Measurements from ENCODE around the gene TFCP2L1. TPM values are rescaled to one million over a fixed set of nuclear protein-coding genes. Genes with fewer than 3 reads are reported as not detected.

The TFCP2L1 gene
- polyA plus RNA-seq, 2 donors, result 4.3 to 8.6 TPM

DNA sequence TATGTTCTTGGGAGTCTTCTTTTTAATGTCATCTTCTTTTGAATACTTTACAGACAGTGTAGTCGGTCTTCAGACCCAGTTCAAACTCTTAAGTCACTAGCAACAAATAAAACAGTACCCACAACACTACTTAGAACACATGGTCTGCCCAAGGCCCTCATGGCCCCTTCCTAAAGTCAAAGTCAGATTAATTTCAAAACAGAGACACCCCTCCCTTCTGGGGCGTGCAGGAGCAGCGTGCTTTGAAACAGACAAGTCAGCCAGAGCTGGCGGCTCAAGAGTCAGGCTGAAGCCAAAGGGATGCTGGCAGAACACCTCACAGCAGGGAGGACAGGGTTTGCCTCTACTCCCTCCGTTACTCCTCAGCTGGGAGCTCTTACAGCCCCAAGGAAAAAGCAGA is 77.5 kb downstream of the TFCP2L1 start:
- no peaks in the 10 kb centered on the region for H3K9me3 ChIP-seq (ENCODE audit: control insufficient read depth in 2 of 2, insufficient read depth in 1 of 2, low read depth in 1 of 2, low read length in 1 of 2)
- no peaks in the 10 kb centered on the region for H3K36me3 ChIP-seq (ENCODE audit: control insufficient read depth in 2 of 2, insufficient read depth in 2 of 2, low read length in 1 of 2)
- H3K27ac ChIP-seq (ENCODE audit: low read depth in 2 of 2, low read length in 1 of 2), result no peak overlapping the region
- peaks cover 4 to 6% of the 10 kb centered on the region in 2 donors for H3K4me1 ChIP-seq (ENCODE audit: control insufficient read depth in 2 of 2, insufficient read depth in 2 of 2, low read length in 1 of 2)
- no peak overlapping the region for H3K4me3 ChIP-seq (ENCODE audit: low read depth in 1 of 2, low read length in 2 of 2)
- WGBS, 2 donors, result 71 to 81% methylated on average over 5 of the region's 5 CpGs
- no peaks in the 10 kb centered on the region for H3K27me3 ChIP-seq (ENCODE audit: control insufficient read depth in 1 of 2, insufficient read depth in 2 of 2, low read length in 2 of 2)

DNA sequence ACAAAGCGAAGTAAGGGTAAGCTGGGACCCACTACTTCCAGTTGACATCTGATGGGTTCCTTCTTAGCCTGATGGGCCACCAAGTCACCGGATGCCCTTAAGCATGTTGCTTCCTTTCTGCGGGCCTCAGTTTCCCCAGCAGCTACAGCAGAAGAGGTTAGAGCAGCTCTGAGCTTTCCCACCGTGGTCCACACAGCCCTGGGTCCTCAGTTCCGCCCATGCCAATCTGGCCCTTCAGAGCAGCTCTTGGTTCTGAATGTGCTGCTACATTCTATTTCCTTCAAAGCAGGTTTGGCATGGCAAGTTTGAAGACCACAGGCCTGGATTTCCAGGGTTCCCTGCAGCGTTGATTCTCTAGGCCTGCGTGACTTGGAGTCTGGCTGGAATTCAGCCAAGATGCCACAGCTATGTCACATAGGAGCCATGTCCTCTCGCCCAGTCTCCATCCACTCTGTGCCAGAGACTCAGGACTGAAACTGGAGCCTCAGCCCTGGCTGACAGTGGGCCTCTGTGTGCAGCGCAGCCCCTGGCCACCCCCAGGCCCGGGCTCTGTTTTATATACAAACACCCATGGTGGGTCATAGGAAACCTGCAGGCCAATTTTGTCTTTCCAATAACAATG is 79.6 kb downstream of the TFCP2L1 start:
- peaks cover 4 to 8% of the 10 kb centered on the region in 2 donors for H3K4me1 ChIP-seq (ENCODE audit: control insufficient read depth in 2 of 2, insufficient read depth in 2 of 2, low read length in 1 of 2)
- no peak overlapping the region for H3K4me3 ChIP-seq (ENCODE audit: low read depth in 1 of 2, low read length in 2 of 2)
- no peaks in the 10 kb centered on the region for H3K9me3 ChIP-seq (ENCODE audit: control insufficient read depth in 2 of 2, insufficient read depth in 1 of 2, low read depth in 1 of 2, low read length in 1 of 2)
- H3K27ac ChIP-seq (ENCODE audit: low read depth in 2 of 2, low read length in 1 of 2), result no peak overlapping the region
- 83 to 87% methylated on average over 10 of the region's 10 CpGs for WGBS, 2 donors
- no peaks in the 10 kb centered on the region for H3K27me3 ChIP-seq (ENCODE audit: control insufficient read depth in 1 of 2, insufficient read depth in 2 of 2, low read length in 2 of 2)
- H3K36me3 ChIP-seq (ENCODE audit: control insufficient read depth in 2 of 2, insufficient read depth in 2 of 2, low read length in 1 of 2), result no peaks in the 10 kb centered on the region

DNA sequence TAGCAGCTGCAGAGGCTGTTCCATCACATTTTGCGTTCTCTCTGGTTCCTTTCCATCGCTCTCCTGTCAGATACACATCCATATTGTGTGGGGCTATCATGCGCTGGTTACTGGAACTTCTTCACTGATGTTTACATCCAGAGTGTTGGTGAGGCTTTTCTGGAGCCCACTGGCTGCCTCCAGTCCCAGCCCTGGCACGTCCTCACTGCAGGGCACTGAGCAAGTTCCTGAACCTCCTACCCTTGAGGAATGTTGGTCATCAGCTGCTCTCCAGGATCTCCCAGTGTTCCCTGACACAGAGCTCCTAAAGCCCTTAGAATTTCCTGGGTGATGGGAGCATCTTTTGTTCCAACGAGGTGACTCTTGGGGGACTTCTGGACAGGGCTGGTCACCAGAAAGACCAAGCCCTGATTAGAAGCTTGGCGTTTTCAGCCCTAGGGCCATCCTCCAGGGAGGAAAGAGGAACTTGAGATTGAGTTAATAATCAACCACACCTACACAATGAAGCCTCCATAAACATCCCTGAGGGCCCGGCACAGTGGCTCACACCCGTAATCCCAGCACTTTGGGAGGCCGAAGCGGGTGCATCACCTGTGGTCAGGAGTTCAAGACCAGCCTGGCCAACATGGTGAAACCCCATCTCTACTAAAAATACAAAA is 81.3 kb downstream of the TFCP2L1 start:
- no peaks in the 10 kb centered on the region for H3K36me3 ChIP-seq (ENCODE audit: control insufficient read depth in 2 of 2, insufficient read depth in 2 of 2, low read length in 1 of 2)
- no peak overlapping the region for H3K4me3 ChIP-seq (ENCODE audit: low read depth in 1 of 2, low read length in 2 of 2)
- peaks cover 4 to 16% of the 10 kb centered on the region in 2 donors for H3K4me1 ChIP-seq (ENCODE audit: control insufficient read depth in 2 of 2, insufficient read depth in 2 of 2, low read length in 1 of 2)
- H3K27ac ChIP-seq (ENCODE audit: low read depth in 2 of 2, low read length in 1 of 2), result no peak overlapping the region
- no peaks in the 10 kb centered on the region for H3K9me3 ChIP-seq (ENCODE audit: control insufficient read depth in 2 of 2, insufficient read depth in 1 of 2, low read depth in 1 of 2, low read length in 1 of 2)
- no peaks in the 10 kb centered on the region for H3K27me3 ChIP-seq (ENCODE audit: control insufficient read depth in 1 of 2, insufficient read depth in 2 of 2, low read length in 2 of 2)
- 76 to 87% methylated on average over 10 of the region's 10 CpGs for WGBS, 2 donors

- H3K4me1 ChIP-seq (ENCODE audit: control insufficient read depth in 2 of 2, insufficient read depth in 2 of 2, low read length in 1 of 2), result peaks cover 4 to 17% of the 10 kb centered on the region in 2 donors
- H3K4me3 ChIP-seq (ENCODE audit: low read depth in 1 of 2, low read length in 2 of 2), result no peak overlapping the region
- 90 to 91% methylated on average over 11 of the region's 11 CpGs for WGBS, 2 donors
- no peaks in the 10 kb centered on the region for H3K9me3 ChIP-seq (ENCODE audit: control insufficient read depth in 2 of 2, insufficient read depth in 1 of 2, low read depth in 1 of 2, low read length in 1 of 2)
- H3K36me3 ChIP-seq (ENCODE audit: control insufficient read depth in 2 of 2, insufficient read depth in 2 of 2, low read length in 1 of 2), result no peaks in the 10 kb centered on the region
- H3K27me3 ChIP-seq (ENCODE audit: control insufficient read depth in 1 of 2, insufficient read depth in 2 of 2, low read length in 2 of 2), result no peaks in the 10 kb centered on the region
- H3K27ac ChIP-seq (ENCODE audit: low read depth in 2 of 2, low read length in 1 of 2), result no peak overlapping the region
Measured at GRCh38 chr2:121202541-121203310, 82.3 kb downstream of the TFCP2L1 start.

DNA sequence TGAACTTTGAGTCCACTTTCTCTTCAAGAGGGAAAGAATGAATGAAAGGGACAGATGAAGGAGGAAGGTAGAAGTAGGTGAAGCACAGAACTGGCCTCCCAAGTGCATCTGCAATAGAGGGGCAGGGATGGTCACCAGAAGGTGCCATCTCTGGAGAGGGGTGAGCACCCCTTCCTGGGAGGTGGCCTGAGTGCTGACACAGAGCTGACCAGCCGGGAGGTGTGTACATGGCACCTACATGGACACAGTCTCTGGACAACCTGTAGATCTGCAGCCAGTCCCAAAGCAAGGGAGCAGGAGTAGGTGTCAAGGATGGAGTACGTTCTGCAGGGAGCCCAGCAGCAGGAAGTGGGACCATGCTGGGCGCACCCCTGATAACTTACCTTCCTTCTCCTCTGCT is 83.2 kb downstream of the TFCP2L1 start:
- WGBS, 2 donors, result 87 to 89% methylated on average over 3 of the region's 3 CpGs

GRCh38 chr2:121200419-121201315 is 84.3 kb downstream of the TFCP2L1 start:
- Histone ChIP-seq H3K36me3 (ENCODE audit: control insufficient read depth in 2 of 2, insufficient read depth in 2 of 2, low read length in 1 of 2) (no peaks in the 10 kb centered on the region), H3K4me1 (ENCODE audit: control insufficient read depth in 2 of 2, insufficient read depth in 2 of 2, low read length in 1 of 2) (peaks cover 8 to 30% of the 10 kb centered on the region in 2 donors), H3K27ac (ENCODE audit: low read depth in 2 of 2, low read length in 1 of 2) (no peak overlapping the region)

More for the DNA sequence above, 83.2 kb downstream of the TFCP2L1 start:
- H3K4me3 ChIP-seq (ENCODE audit: low read depth in 1 of 2, low read length in 2 of 2), result no peak overlapping the region
- H3K36me3 ChIP-seq (ENCODE audit: control insufficient read depth in 2 of 2, insufficient read depth in 2 of 2, low read length in 1 of 2), result no peaks in the 10 kb centered on the region
- H3K27me3 ChIP-seq (ENCODE audit: control insufficient read depth in 1 of 2, insufficient read depth in 2 of 2, low read length in 2 of 2), result no peaks in the 10 kb centered on the region
- H3K9me3 ChIP-seq (ENCODE audit: control insufficient read depth in 2 of 2, insufficient read depth in 1 of 2, low read depth in 1 of 2, low read length in 1 of 2), result no peaks in the 10 kb centered on the region
- no peak overlapping the region for H3K27ac ChIP-seq (ENCODE audit: low read depth in 2 of 2, low read length in 1 of 2)
- H3K4me1 ChIP-seq (ENCODE audit: control insufficient read depth in 2 of 2, insufficient read depth in 2 of 2, low read length in 1 of 2), result peaks cover 4 to 21% of the 10 kb centered on the region in 2 donors

GRCh38 chr2:121200011-121200347 is 85.0 kb downstream of the TFCP2L1 start:
- H3K4me3 ChIP-seq (ENCODE audit: low read depth in 1 of 2, low read length in 2 of 2), result no peak overlapping the region
- no peaks in the 10 kb centered on the region for H3K9me3 ChIP-seq (ENCODE audit: control insufficient read depth in 2 of 2, insufficient read depth in 1 of 2, low read depth in 1 of 2, low read length in 1 of 2)
- WGBS, 2 donors, result 84 to 86% methylated on average over 8 of the region's 8 CpGs
- H3K27me3 ChIP-seq (ENCODE audit: control insufficient read depth in 1 of 2, insufficient read depth in 2 of 2, low read length in 2 of 2), result no peaks in the 10 kb centered on the region
- peaks cover 8 to 34% of the 10 kb centered on the region in 2 donors for H3K4me1 ChIP-seq (ENCODE audit: control insufficient read depth in 2 of 2, insufficient read depth in 2 of 2, low read length in 1 of 2)
- no peak overlapping the region for H3K27ac ChIP-seq (ENCODE audit: low read depth in 2 of 2, low read length in 1 of 2)
- no peaks in the 10 kb centered on the region for H3K36me3 ChIP-seq (ENCODE audit: control insufficient read depth in 2 of 2, insufficient read depth in 2 of 2, low read length in 1 of 2)

More at GRCh38 chr2:121200419-121201315, 84.3 kb downstream of the TFCP2L1 start:
- H3K9me3 ChIP-seq (ENCODE audit: control insufficient read depth in 2 of 2, insufficient read depth in 1 of 2, low read depth in 1 of 2, low read length in 1 of 2), result no peaks in the 10 kb centered on the region
- H3K27me3 ChIP-seq (ENCODE audit: control insufficient read depth in 1 of 2, insufficient read depth in 2 of 2, low read length in 2 of 2), result no peaks in the 10 kb centered on the region
- WGBS, 2 donors, result 84 to 90% methylated on average over 14 of the region's 14 CpGs
- H3K4me3 ChIP-seq (ENCODE audit: low read depth in 1 of 2, low read length in 2 of 2), result no peak overlapping the region

- 89 to 93% methylated on average over 10 of the region's 10 CpGs for WGBS, 2 donors
- Histone ChIP-seq H3K4me3 (ENCODE audit: low read depth in 1 of 2, low read length in 2 of 2) (no peak overlapping the region), H3K27me3 (ENCODE audit: control insufficient read depth in 1 of 2, insufficient read depth in 2 of 2, low read length in 2 of 2) (no peaks in the 10 kb centered on the region), H3K27ac (ENCODE audit: low read depth in 2 of 2, low read length in 1 of 2) (no peak overlapping the region), H3K4me1 (ENCODE audit: control insufficient read depth in 2 of 2, insufficient read depth in 2 of 2, low read length in 1 of 2) (peaks cover 8 to 36% of the 10 kb centered on the region in 2 donors), H3K9me3 (ENCODE audit: control insufficient read depth in 2 of 2, insufficient read depth in 1 of 2, low read depth in 1 of 2, low read length in 1 of 2) (no peaks in the 10 kb centered on the region), H3K36me3 (ENCODE audit: control insufficient read depth in 2 of 2, insufficient read depth in 2 of 2, low read length in 1 of 2) (no peaks in the 10 kb centered on the region)
Measured at GRCh38 chr2:121199281-121200010, 85.6 kb downstream of the TFCP2L1 start.

Data from esophagus (tissue), 2 donors.